ENCODE data around the gene EXD3. TPM values are rescaled to one million over a fixed set of nuclear protein-coding genes. Genes with fewer than 3 reads are reported as not detected.

EXD3 gene
- total RNA-seq, 4 donors from 2014 or later: 2.8 to 16.8 (median 9.1) TPM

- H3K27me3 ChIP-seq: peaks cover 0 to 42% (median 0%) of the 10 kb centered on the region in 4 donors
- peak overlapping the region in 1 of 4 donors; percentile 9 for H3K27ac ChIP-seq
- no peaks in the 10 kb centered on the region for H3K36me3 ChIP-seq
- intact Hi-C loops (cut with DNase I): no loop called here
- H3K9me3 ChIP-seq: no peaks in the 10 kb centered on the region
- no peak overlapping the region for H3K4me3 ChIP-seq
- WGBS, 2 donors: 59 to 83% methylated on average over 6 to 9 of the region's 20 CpGs
- TF ChIP-seq POLR2A (IDR thresholded peaks at IDR 0.05): no peak
- TF ChIP-seq, protein P1, sequence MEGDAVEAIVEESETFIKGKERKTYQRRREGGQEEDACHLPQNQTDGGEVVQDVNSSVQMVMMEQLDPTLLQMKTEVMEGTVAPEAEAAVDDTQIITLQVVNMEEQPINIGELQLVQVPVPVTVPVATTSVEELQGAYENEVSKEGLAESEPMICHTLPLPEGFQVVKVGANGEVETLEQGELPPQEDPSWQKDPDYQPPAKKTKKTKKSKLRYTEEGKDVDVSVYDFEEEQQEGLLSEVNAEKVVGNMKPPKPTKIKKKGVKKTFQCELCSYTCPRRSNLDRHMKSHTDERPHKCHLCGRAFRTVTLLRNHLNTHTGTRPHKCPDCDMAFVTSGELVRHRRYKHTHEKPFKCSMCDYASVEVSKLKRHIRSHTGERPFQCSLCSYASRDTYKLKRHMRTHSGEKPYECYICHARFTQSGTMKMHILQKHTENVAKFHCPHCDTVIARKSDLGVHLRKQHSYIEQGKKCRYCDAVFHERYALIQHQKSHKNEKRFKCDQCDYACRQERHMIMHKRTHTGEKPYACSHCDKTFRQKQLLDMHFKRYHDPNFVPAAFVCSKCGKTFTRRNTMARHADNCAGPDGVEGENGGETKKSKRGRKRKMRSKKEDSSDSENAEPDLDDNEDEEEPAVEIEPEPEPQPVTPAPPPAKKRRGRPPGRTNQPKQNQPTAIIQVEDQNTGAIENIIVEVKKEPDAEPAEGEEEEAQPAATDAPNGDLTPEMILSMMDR (IDR thresholded peaks at IDR 0.05): no peak
- H3K4me1 ChIP-seq: peaks cover 62 to 90% (median 66%) of the 10 kb centered on the region in 3 donors
- DNase-seq: no peak
Observed at GRCh38 chr9:137308057-137308619, 114.8 kb downstream of the EXD3 start.

- 54% methylated on average over 7 of the region's 30 CpGs; no CpG with 5 or more reads in 1 of the 2 donors for WGBS, 2 donors
- Histone ChIP-seq H3K27me3 (peaks cover 0 to 42% (median 0%) of the 10 kb centered on the region in 4 donors), H3K27ac (peak overlapping the region in 1 of 4 donors; percentile 9), H3K4me1 (peaks cover 62 to 90% (median 66%) of the 10 kb centered on the region in 3 donors), H3K36me3 (no peaks in the 10 kb centered on the region), H3K4me3 (peak overlapping the region in 2 of 4 donors; percentile 14 to 54), H3K9me3 (no peaks in the 10 kb centered on the region)
- intact Hi-C loops (cut with DNase I): no loop called here
- TF ChIP-seq, protein P1 (IDR thresholded peaks at IDR 0.05): no peak
- no peak for TF ChIP-seq POLR2A (IDR thresholded peaks at IDR 0.05)
- no peak for DNase-seq
Observed at GRCh38 chr9:137307255-137308056, 115.5 kb downstream of the EXD3 start.

- DNase-seq: no peak
- Histone ChIP-seq H3K4me3 (peak overlapping the region in 2 of 4 donors; percentile 14 to 54), H3K4me1 (peaks cover 61 to 85% (median 62%) of the 10 kb centered on the region in 3 donors), H3K27ac (peak overlapping the region in 3 of 4 donors; percentile 85 to 94 (median 88)), H3K27me3 (peaks cover 0 to 42% (median 0%) of the 10 kb centered on the region in 4 donors), H3K36me3 (no peaks in the 10 kb centered on the region), H3K9me3 (no peaks in the 10 kb centered on the region)
- intact Hi-C loops (cut with DNase I): no loop called here
- WGBS, 2 donors: 32 to 53% methylated on average over 10 to 11 of the region's 23 CpGs
- TF ChIP-seq, protein P1 (IDR thresholded peaks at IDR 0.05): no peak
- no peak for TF ChIP-seq POLR2A (IDR thresholded peaks at IDR 0.05)
Observed at GRCh38 chr9:137306850-137307254, 116.1 kb downstream of the EXD3 start.

DNA sequence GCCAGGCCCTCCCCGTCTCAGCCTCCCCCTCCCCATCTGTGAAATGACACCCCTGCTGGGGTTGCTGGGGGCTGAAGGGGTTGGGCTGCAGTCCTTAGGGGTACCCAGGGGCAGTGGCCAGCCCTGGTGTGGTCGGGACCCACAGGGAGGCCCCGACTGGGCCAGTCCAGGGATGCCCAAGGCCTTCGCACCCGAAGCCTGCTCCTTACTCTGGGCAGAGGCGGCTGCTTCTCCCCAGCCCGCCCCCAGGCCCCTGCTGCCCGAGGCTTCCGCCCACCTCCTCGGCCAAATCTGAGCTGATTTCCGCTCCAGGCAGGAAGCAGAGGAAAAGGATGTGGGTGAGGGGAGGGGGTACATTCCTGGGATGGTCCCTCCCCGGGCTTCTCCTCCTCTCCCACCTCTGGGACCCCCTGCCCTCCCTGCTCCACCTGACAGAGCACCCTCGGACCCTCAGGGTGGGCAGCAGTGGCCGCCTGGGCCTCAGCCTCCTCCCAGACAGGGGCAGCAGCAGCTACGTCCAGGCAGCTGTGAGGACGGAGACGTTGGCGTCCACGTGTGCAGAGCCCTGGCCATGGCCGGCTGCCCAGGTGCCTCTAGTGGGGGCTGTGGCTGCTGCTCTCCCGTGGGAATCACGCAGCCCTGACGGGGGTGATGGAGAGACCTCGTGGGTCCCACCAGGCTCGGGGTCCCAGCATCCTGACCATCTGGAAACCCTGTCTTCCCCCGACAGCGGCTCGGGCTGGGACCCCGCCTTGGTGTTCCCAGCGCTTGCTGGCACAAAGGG, 116.7 kb downstream of the EXD3 start:
- no peak for TF ChIP-seq POLR2A (IDR thresholded peaks at IDR 0.05)
- TF ChIP-seq, protein P1 (IDR thresholded peaks at IDR 0.05): no peak
- intact Hi-C loops (cut with DNase I): no loop called here
- no peaks in the 10 kb centered on the region for H3K9me3 ChIP-seq
- peaks cover 56 to 84% (median 67%) of the 10 kb centered on the region in 3 donors for H3K4me1 ChIP-seq
- peak overlapping the region in 2 of 4 donors; percentile 14 to 54 for H3K4me3 ChIP-seq
- peaks cover 0 to 46% (median 0%) of the 10 kb centered on the region in 4 donors for H3K27me3 ChIP-seq
- no peak for DNase-seq
- no peaks in the 10 kb centered on the region for H3K36me3 ChIP-seq
- no CpG with 5 or more reads among the region's 30 CpGs for WGBS, 2 donors
- peak overlapping the region; percentile 85 to 94 (median 89) for H3K27ac ChIP-seq
